AG20443 (cell line): Measurements from ENCODE around the gene TPH2.

Source experiments
- DNase-seq: peaks from one replicate; pipeline ENCODE4 v3.0.0; 2012; ENCODE audit warnings: low spot score, mixed read lengths

TPH2 gene

GRCh38 chr12:71938728-71939385 is at the start of gene TPH2:
Gene TPH2, plus strand, starts transcription at chr12:71938845. Its CDS starts 142 bp downstream, at chr12:71938987.
- DNase-seq = peak; percentile 58

- DNase-seq = no peak
These were observed 48.2 kb upstream of the TPH2 start for GRCh38 chr12:71890475-71890874.

DNA sequence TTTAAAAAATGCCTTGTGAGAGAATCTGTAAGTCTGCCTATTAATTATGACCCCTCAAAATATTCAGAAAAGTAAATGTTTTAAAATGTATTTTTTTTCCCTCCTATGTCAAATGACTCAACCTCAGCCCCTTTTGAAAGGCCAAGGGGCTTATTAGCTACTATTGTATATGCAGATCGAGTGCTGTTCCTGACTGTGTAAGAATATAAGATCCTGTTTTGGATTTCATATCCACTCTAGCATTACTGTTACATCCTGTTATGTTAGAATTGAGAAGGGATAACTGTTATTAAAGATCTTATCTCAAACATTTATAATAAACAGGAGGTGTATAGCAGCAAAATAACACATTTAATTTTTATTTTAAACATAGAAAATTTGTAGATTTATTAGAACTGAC is 46.6 kb upstream of the TPH2 start:
- no peak for DNase-seq

- no peak for DNase-seq
These were observed 42.3 kb upstream of the TPH2 start for GRCh38 chr12:71896205-71896882.

GRCh38 chr12:71900091-71900490 is 38.6 kb upstream of the TPH2 start:
- DNase-seq = peak; percentile 16

DNA sequence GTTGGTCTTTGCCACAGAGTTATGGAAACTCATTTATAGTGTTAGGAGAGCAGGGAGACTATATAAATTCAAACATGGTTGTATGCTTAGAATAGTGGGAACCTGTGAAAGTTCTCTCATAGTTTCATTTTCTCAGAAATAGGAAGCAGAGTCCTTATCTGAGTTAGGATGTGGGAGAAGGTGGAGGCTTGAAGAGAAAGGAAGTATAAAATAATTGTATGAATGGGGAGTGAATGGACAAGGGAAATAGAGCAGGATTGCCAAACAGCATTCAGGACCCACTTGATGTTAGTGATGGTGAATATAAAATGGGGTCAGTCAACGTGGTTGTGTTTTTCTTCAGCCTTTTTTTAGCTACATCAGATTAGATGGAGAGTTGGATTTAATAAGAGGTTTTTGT is 34.0 kb upstream of the TPH2 start:
- no peak for DNase-seq

DNA sequence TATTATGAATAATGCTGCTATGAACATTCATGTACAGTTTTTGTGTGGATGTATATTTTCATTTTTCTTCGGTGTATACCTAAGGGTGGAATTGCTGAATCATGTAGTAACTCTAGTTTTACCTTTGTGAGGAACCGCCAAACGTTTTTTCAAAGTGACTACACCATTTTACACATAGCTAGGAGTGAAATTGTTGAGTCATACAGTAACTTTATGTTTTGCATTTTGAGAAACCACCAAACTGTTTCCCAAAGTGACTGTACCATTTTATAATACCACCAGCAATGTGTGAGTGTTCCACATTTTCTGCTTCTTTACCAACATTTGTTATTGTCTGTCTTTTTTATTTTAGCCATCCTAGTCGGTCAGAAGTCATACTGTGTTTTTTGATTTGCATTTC is 3.1 kb upstream of the TPH2 start:
- no peak for DNase-seq

- no peak for DNase-seq
These were observed 1.4 kb downstream of the TPH2 start for GRCh38 chr12:71940068-71940467.

GRCh38 chr12:71941174-71941573 is 2.5 kb downstream of the TPH2 start:
- no peak for DNase-seq

DNA sequence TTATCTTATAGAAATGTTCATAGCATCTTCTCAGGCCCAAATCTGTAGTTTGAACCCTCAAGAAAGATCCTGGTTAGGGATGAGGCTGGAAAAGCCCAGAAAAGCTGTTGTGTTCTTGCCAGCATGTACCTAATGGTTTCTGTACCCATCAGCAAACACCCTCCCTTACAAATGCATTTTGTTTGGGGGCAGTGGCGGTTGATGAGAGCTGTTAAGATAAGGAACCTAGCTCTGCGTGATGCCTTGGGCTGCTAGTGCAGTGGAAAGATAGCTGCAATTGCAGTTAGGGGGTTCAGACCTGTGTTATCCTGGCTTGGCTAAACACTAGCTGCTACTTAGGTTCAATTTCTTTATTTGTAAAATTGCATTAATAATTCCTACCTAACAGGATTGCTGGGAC is 3.6 kb downstream of the TPH2 start:
- no peak for DNase-seq

DNA sequence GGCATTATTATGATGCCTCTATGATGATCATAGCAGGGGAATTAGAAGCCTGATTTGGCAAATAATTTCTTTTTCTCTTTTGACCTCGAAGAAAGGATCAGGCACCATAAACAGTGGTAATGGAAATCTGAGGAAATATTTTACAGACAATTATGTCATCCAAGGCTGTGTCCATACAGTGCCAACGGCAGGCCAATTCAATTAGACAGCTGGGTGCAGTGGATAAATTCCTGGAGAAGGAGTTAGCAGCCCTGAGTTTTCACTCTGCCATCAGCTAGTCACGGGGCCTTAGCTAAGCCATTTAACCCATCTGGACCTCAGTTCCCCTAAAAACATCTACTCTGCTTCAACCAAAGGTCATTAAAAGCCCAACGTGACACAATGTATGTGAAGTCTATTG is 4.1 kb downstream of the TPH2 start:
- no peak for DNase-seq

- DNase-seq = no peak
These were observed 6.5 kb downstream of the TPH2 start for GRCh38 chr12:71945121-71945520.

- DNase-seq = no peak
These were observed 7.2 kb downstream of the TPH2 start for GRCh38 chr12:71945883-71946282.

DNA sequence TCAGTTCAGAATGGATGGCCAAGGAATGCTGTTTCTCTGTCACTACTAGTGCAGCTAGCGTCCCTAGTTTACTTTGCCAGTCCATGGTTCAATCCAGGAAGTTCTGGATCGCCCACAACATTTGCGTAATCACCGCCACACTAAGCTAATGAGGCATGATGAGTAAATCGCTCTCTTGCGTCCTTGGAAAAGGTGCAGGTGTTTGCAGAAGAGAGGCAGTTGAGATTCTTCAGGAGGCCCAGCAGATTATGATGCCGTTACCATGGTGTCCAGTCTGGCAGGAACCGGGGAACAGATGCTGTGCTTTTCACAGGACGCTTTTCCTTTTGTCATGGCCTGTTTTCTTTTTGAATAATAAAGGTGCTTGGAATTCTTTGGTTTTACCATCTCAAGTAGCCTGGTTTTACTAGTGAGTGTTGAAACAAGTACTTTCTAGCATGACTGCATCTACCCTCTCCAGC is 9.0 kb downstream of the TPH2 start:
- DNase-seq = peak; percentile 57

GRCh38 chr12:71948390-71948789 is 9.7 kb downstream of the TPH2 start:
- no peak for DNase-seq

DNA sequence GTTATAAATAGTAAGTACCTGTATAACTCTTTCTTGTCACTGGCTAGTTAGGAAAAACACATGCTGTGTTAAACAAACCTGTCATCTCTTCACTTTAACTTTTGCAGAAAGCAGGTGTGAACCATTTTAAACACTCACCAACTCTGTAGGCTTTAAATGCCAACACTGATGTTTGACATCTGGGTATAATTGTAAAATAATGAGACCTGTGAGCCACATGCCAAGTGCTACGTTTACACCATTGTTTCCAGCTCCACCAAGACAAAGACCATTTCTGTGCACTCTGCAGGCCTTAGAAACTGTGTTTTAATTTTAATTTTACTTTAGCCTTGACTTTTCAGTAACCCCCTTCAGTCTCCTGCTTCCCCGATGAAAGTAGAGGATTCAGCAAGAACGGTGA is 11.0 kb downstream of the TPH2 start:
- no peak for DNase-seq

GRCh38 chr12:71950404-71950803 is 11.8 kb downstream of the TPH2 start:
- no peak for DNase-seq

- DNase-seq = no peak
These were observed 12.2 kb downstream of the TPH2 start for GRCh38 chr12:71950819-71951218.

DNA sequence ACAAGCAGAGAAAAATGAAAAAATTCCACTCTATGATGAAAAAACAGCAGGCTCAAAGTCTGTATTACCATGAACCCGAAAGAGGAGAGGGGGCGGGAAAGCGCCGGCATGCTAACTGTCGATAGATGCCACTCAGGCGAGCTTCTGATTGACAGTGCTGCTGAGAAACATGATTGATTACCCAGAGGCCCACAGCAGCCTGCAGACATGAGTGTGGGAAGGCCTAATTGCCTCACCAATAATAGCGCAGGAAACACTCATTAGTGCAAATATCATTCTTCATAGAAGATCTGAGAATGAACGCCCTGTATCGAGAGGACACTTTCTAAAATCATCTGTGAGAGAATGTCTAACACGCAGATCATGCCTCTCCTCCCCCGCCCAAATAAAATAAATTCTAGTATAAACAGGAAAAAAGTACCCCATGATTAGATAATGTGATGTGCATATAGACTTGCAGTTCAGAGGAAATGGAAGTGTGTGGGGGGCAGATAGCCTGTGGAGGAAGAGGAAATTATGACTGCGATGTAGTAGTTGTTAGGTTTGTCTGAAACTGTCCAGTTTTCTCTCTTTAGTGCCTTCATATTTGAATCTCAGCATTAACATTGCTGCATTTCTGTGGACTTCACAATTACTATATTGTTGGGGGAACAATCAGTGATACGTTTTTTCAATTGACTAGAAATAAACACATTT is 15.6 kb downstream of the TPH2 start:
- DNase-seq = no peak

DNA sequence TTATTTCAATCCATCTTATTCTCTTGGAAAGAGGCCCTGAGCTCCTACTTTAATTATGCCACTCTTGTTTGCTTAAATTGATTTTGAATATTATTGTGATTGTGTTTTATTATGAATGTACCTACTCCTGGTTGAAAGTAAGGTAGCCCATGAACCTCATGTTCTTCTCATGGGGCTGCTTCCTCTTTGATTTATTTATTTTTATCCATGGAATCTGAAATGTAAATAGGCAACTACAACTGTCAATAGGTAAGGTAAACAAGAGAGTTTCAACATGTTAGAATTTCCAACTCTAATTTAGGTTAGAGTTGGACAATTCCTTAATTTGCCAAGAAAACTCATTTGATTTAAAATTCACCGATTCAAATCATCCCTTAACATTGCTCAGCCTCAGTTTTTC is 16.2 kb downstream of the TPH2 start:
- no peak for DNase-seq

GRCh38 chr12:71955970-71956369 is 17.3 kb downstream of the TPH2 start:
- peak; percentile 61 for DNase-seq

GRCh38 chr12:71958056-71958455 is 19.4 kb downstream of the TPH2 start:
- DNase-seq = peak; percentile 49

- DNase-seq = no peak
These were observed 19.8 kb downstream of the TPH2 start for GRCh38 chr12:71958457-71958856.
